IPS DF 6.9 (cell line): ENCODE data around the gene XYLT1.

ENCODE experiments used
- DNase-seq: peaks from one replicate; pipeline ENCODE4 v3.0.0-alpha.2; 2013; ENCODE audit warnings: low read depth, low spot score
- H3K27ac ChIP-seq: one replicate; pipeline ENCODE4 v1.5.1; 2013; ENCODE audit warnings: low read length, control low read depth
- H3K27me3 ChIP-seq: 2 replicates; pipeline ENCODE4 v1.6.1; 2013; ENCODE audit warnings: mild to moderate bottlenecking, low read length; ENCODE audit not compliant: control insufficient read depth, insufficient read depth
- H3K36me3 ChIP-seq: 2 replicates; pipeline ENCODE4 v1.6.1; 2013; ENCODE audit warnings: low read length; ENCODE audit not compliant: control insufficient read depth, insufficient read depth
- H3K4me1 ChIP-seq: 2 replicates; pipeline ENCODE4 v1.6.1; 2013; ENCODE audit warnings: low read length; ENCODE audit not compliant: control insufficient read depth, insufficient read depth
- H3K4me3 ChIP-seq: 2 replicates; pipeline ENCODE4 v1.5.1; 2013; ENCODE audit warnings: mild to moderate bottlenecking, low read length
- H3K9me3 ChIP-seq: 2 replicates; pipeline ENCODE4 v1.6.1; 2013; ENCODE audit warnings: low read length, inconsistent platforms; ENCODE audit not compliant: control insufficient read depth, insufficient read depth
- WGBS: extraction: QIAGEN DNeasy Blood & Tissue Kit; methylation state at CpG from one replicate; pipeline ENCODE4 v1.1.7; 2013; ENCODE audit warnings: mixed read lengths, missing lambda C conversion rate; ENCODE audit not compliant: insufficient read length, insufficient coverage; 5-methylcytosine and 5-hydroxymethylcytosine counted together

XYLT1 gene

GRCh38 chr16:17276610-17277009, 194.2 kb downstream of the XYLT1 start:
- WGBS = no CpG with 5 or more reads among the region's 10 CpGs
- no peaks in the 10 kb centered on the region for H3K36me3 ChIP-seq

GRCh38 chr16:17276010-17276530, 194.7 kb downstream of the XYLT1 start:
- Histone ChIP-seq H3K9me3 (no peaks in the 10 kb centered on the region), H3K27me3 (no peaks in the 10 kb centered on the region), H3K4me3 (no peak overlapping the region), H3K27ac (no peak overlapping the region), H3K36me3 (no peaks in the 10 kb centered on the region), H3K4me1 (no peaks in the 10 kb centered on the region)
- no peak for DNase-seq
- WGBS = no CpG with 5 or more reads among the region's 4 CpGs

More at GRCh38 chr16:17276610-17277009, 194.2 kb downstream of the XYLT1 start:
- Histone ChIP-seq H3K4me3 (no peak overlapping the region), H3K27ac (no peak overlapping the region), H3K9me3 (no peaks in the 10 kb centered on the region), H3K27me3 (no peaks in the 10 kb centered on the region), H3K4me1 (no peaks in the 10 kb centered on the region)
- no peak for DNase-seq

- DNase-seq = no peak
- H3K27me3 ChIP-seq = no peaks in the 10 kb centered on the region
- no peaks in the 10 kb centered on the region for H3K4me1 ChIP-seq
- H3K9me3 ChIP-seq = no peaks in the 10 kb centered on the region
- H3K36me3 ChIP-seq = no peaks in the 10 kb centered on the region
- WGBS = no CpG with 5 or more reads among the region's 9 CpGs
- H3K4me3 ChIP-seq = no peak overlapping the region
- no peak overlapping the region for H3K27ac ChIP-seq
Measured at GRCh38 chr16:17275076-17276009, 195.4 kb downstream of the XYLT1 start.

- Histone ChIP-seq H3K27me3 (no peaks in the 10 kb centered on the region), H3K9me3 (no peaks in the 10 kb centered on the region), H3K4me1 (no peaks in the 10 kb centered on the region), H3K27ac (no peak overlapping the region), H3K4me3 (no peak overlapping the region), H3K36me3 (no peaks in the 10 kb centered on the region)
- DNase-seq = no peak
- no CpG with 5 or more reads among the region's 4 CpGs for WGBS
Measured at GRCh38 chr16:17273142-17273561, 197.6 kb downstream of the XYLT1 start.

GRCh38 chr16:17272716-17273115, 198.0 kb downstream of the XYLT1 start:
- no peaks in the 10 kb centered on the region for H3K36me3 ChIP-seq
- H3K27ac ChIP-seq = no peak overlapping the region
- H3K27me3 ChIP-seq = no peaks in the 10 kb centered on the region
- no CpG with 5 or more reads among the region's 10 CpGs for WGBS
- H3K4me1 ChIP-seq = no peaks in the 10 kb centered on the region
- no peak for DNase-seq
- H3K9me3 ChIP-seq = no peaks in the 10 kb centered on the region
- H3K4me3 ChIP-seq = no peak overlapping the region

- H3K27ac ChIP-seq = no peak overlapping the region
- peaks cover 2% of the 10 kb centered on the region; the same call in 1 of the 2 replicates for H3K4me1 ChIP-seq
- H3K9me3 ChIP-seq = no peaks in the 10 kb centered on the region
- no peak for DNase-seq
- H3K27me3 ChIP-seq = no peaks in the 10 kb centered on the region
- no peak overlapping the region for H3K4me3 ChIP-seq
- H3K36me3 ChIP-seq = no peaks in the 10 kb centered on the region
- no CpG with 5 or more reads among the region's 4 CpGs for WGBS
Measured at GRCh38 chr16:17271687-17272086, 199.1 kb downstream of the XYLT1 start.

GRCh38 chr16:17270683-17271109, 200.1 kb downstream of the XYLT1 start:
- no peaks in the 10 kb centered on the region for H3K9me3 ChIP-seq
- no peaks in the 10 kb centered on the region for H3K36me3 ChIP-seq
- DNase-seq = no peak
- no peaks in the 10 kb centered on the region for H3K27me3 ChIP-seq
- no peak overlapping the region for H3K27ac ChIP-seq
- H3K4me3 ChIP-seq = no peak overlapping the region
- no CpG with 5 or more reads among the region's 6 CpGs for WGBS
- H3K4me1 ChIP-seq = peaks cover 3% of the 10 kb centered on the region; the same call in 1 of the 2 replicates

- H3K36me3 ChIP-seq = no peaks in the 10 kb centered on the region
- no peak overlapping the region for H3K4me3 ChIP-seq
- H3K9me3 ChIP-seq = no peaks in the 10 kb centered on the region
- H3K27me3 ChIP-seq = no peaks in the 10 kb centered on the region
- no CpG with 5 or more reads among the region's 3 CpGs for WGBS
- H3K4me1 ChIP-seq = peaks cover 3% of the 10 kb centered on the region; the same call in 1 of the 2 replicates
- no peak for DNase-seq
- no peak overlapping the region for H3K27ac ChIP-seq
Measured at GRCh38 chr16:17270111-17270510, 200.6 kb downstream of the XYLT1 start.

GRCh38 chr16:17269439-17269838, 201.3 kb downstream of the XYLT1 start:
- Histone ChIP-seq H3K36me3 (no peaks in the 10 kb centered on the region), H3K9me3 (no peaks in the 10 kb centered on the region), H3K4me3 (no peak overlapping the region), H3K27ac (no peak overlapping the region), H3K4me1 (peaks cover 3% of the 10 kb centered on the region; the same call in 1 of the 2 replicates), H3K27me3 (no peaks in the 10 kb centered on the region)
- WGBS = no CpG with 5 or more reads among the region's 2 CpGs
- no peak for DNase-seq

- H3K36me3 ChIP-seq = no peaks in the 10 kb centered on the region
- DNase-seq = no peak
- H3K27ac ChIP-seq = no peak overlapping the region
- H3K4me3 ChIP-seq = no peak overlapping the region
- H3K9me3 ChIP-seq = no peaks in the 10 kb centered on the region
- no peaks in the 10 kb centered on the region for H3K27me3 ChIP-seq
- no CpG with 5 or more reads among the region's 16 CpGs for WGBS
- H3K4me1 ChIP-seq = peaks cover 3% of the 10 kb centered on the region; the same call in 1 of the 2 replicates
Measured at GRCh38 chr16:17266608-17267313, 204.0 kb downstream of the XYLT1 start.
